GOT3 (cell line): ENCODE measurements around the gene GSTP1.
A peak's percentile ranks its signal among the peaks of the same experiment; 100 is the strongest.
"Not testable (repeated sequence)": the region's sequence is repeated elsewhere in the genome, so short reads cannot be mapped to it uniquely, and the experiment has no call there.

Experiments
- DNase-seq: peaks from one replicate; lab custom pipeline; 2025; ENCODE audit warnings: mixed read lengths; lab: John Stamatoyannopoulos, UW

Gene GSTP1

DNA sequence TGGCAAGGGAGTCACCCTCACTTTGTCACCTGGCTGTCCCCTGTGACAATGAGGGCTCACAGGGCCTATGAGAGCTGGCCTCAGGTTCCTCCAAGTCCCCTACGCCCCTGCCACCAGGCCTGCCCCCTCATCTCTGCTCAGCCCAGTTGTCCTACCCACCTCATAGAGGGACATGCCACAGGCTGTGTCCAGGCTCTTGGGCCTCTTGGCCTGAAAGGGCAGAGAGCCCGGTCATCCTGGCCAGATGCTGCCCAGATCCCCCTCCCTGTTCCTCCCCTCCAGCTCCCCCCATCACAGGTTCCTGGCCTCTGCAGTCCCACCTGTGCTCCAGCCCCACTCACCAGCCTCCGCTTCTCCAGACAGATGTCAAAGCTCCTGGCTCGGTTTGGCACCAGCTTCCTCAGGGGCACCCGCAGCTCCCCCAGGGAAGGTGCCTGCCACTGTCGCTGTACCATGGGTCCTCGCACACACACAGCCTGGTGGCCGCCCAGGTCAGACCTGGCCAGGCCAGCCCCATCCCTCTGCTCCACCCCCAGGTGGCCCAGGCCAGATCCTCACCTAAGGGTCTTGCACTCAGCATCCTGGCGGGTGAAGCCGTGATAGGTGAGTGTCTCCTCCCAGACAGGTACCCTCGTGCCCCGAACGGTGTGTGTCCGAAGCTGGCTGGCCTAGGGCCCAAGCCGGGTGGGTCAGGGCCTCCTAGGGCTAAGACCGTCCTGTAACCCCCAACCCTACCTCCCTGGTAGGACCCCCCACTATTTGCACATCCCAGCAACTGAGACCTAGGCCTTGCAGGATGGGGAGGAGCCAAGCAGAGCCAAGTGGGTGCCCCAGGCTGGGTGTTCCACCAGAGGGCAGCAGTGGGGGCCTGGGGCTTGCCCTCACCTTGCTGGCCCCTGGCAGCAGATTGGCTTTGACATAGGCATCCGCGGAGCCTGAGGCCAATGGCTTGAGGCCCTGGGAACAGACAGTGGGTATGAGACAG lies 31.4 kb downstream of the GSTP1 start:
- DNase-seq: no peak

DNA sequence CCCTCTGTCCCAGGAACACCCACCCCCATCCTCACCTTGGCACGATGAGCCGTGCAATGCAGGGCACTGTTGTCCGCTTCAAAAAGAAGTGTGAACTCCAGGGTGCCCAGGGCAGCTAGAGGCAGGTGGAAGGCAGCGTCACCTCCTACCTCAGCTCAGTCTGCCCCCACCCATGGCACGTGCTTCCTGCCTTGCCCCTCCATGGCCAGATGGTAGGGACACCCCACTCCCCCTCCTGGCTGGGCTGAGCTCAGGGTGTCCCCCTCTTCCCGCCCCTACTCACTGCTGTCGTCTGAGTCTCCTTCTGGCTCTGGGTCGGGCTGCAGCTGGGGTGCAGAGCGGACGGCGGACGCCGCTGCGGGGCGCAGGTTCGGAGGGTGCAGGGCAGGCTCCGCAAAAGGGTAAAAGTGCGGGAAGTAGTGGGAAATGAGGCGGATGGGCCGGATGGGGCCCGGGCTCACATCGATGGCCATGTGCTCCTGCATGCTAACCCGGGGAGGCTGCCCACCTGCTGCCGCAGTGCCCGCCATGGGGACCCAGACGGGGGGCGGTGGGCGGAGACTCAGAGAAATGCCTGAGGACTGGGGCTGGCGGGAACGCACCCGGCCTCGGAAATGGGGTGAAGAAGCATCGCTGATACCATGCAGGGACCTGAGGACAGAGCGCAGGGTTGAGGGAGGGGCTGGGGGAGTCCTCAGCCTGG lies 32.3 kb downstream of the GSTP1 start:
- DNase-seq: no peak

DNA sequence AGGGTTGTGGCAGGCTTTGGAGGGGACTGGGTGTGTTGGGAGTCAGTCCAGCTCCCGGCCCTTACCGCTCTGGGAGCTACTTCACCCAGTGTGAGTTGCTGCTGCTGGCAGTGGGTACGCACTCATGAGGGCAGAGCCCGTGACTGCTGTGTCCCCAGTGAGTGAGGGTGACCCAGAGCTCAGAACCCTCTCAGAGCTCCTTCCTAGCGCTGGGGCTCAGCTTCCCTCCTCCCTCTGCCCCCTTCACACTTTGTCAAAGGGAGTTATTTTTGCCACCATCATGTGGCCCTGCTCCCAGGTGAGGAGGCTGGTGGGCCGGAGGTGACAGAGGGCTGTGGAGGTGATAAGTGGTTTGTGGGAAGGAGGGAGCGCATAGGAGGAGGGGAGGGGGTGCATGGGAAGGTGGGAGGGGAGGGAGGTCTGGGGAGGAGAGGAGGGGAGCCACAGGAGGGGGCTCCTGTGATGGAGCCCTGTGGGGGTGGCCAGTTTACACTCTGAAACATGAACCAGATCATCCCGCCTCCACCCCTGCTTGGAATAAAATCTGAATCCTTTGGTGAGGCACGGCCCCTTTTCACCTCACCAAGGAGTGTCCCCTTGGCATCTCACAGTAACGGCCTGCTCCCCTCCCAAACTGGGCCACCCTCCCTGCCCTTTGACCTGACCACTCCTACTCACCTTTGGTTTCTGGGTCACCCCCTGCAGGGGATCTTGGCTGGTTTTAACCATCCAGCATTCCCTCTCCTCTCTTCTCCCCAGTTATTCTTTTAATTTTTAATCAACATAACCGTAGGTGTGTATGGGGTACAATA lies 33.0 kb downstream of the GSTP1 start:
- no peak for DNase-seq

DNA sequence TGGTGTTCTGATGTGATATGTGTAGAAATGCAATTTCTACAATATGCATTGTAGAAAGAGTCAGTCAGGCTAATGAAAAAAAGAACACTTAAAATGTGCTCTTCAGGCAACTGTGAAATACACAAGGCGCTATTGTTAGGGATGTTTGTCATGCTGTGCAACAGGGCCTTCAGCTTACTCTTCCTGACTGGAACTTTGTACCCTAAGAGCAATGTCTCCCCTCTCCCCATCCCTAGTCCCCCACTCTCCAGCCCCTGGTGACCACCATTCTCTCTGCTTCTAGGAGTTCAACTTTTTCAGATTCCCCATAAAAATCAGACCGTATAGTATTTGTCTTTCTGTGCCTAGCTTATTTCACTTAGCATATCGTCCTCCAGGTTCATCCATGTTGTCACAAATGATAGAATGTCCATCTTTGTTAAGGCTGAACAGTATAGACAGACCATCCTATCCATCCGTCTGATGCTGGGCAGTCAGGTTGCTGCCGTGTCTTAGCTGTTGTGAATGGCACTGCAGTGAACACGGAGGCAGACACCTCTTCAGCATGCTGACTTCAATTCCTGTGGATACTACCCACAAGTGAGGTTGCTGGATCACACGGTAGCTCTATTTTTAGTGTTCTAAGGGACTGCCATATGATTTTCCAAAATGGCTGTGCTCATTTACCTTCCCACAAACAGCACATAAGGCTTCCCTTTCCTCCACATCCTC lies 33.8 kb downstream of the GSTP1 start:
- DNase-seq: no peak

DNA sequence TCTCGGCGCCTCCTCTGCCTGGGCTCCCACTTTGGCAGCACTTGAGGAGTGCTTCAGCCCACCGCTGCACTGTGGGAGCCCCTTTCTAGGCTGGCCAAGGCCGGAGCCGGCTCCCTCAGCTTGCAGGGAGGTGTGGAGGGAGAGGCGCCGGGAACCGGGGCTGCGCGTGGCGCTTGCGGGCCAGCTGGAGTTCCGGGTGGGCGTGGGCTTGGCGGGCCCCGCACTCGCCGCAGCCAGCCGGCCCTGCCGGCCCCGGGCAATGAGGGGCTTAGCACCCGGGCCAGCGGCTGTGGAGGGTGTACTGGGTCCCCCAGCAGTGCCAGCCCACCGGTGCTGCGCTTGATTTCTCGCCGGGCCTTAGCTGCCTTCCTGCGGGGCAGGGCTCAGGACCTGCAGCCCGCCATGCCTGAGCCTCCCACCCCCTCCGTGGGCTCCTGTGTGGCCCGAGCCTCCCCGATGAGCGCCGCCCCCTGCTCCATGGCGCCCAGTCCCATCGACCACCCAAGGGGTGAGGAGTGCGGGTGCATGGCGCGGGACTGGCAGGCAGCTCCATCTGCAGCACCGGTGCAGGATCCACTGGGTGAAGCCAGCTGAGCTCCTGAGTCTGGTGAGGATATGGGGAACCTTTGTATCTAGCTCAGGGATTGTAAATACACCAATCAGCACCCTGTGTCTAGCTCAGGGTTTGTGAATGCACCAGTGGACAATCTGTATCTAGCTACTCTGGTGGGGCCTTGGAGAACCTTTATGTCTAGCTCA lies 35.5 kb downstream of the GSTP1 start:
- not testable (repeated sequence) for DNase-seq

DNA sequence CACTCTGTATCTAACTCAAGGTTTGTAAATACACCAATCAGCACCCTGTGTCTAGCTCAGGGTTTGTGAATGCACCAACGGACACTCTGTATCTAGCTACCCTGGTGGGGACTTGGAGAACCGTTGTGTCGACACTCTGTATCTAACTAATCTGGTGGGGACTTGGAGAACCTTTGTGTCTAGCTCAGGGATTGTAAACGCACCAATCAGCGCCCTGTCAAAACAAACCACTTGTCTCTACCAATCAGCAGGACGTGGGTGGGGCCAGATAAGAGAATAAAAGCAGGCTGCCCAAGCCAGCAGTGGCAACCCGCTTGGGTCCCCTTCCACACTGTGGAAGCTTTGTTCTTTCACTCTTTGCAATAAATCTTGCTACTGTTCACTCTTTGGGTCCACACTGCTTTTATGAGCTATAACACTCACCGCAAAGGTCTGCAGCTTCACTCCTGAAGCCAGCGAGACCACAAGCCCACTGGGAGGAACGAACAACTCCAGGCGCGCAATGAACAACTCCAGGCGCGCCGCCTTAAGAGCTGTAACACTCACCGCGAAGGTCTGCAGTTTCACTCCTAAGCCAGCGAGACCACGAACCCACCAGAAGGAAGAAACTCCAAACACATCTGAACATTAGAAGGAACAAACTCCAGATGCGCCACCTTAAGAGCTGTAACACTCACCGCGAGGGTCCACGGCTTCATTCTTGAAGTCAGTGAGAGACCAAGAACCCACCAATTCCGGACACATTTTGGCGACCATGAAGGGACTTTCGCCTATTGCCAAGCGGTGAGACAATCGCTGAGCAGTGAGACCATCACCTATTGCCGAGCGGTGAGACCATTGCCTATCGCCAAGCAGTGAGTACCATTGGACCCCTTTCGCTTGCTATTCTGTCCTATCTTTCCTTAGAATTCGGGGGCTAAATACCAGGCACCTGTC lies 36.3 kb downstream of the GSTP1 start:
- not testable (repeated sequence) for DNase-seq

DNA sequence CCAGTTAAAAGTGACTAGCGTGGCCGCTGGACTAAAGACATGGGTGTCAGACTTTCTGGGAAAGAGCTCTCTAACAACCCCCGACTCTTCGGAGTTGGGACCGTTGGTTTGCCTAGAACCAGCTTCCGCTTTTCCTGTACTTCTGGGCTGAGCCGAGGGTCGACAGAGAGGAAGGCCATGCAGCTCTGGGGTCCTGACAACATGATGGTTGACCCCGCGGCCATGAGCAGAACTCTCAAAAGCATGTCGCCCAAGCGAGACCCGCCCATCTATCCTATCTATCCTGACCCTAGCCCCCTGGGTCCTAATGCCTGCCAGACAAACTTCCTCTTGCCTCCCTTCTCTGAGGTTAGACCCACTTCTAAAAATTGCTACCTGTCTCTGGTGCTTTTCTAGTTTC lies 37.0 kb downstream of the GSTP1 start:
- DNase-seq: not testable (repeated sequence)

DNA sequence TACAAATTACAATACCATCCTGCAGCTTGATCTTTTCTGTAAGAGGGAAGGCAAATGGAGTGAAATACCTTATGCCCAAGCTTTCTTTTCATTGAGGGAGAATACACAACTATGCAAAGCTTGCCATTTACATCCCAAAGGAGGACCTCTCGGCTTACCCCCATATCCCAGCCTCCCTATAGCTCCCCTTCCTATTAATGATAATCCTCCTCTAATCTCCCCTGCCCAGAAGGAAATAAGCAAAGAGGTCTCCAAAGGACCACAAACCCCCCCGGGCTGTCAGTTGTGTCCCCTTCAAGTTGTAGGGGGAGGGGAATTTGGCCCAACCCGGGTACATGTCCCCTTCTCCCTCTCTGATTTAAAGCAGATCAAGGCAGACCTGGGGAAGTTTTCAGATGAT lies 38.3 kb downstream of the GSTP1 start:
- not testable (repeated sequence) for DNase-seq

DNA sequence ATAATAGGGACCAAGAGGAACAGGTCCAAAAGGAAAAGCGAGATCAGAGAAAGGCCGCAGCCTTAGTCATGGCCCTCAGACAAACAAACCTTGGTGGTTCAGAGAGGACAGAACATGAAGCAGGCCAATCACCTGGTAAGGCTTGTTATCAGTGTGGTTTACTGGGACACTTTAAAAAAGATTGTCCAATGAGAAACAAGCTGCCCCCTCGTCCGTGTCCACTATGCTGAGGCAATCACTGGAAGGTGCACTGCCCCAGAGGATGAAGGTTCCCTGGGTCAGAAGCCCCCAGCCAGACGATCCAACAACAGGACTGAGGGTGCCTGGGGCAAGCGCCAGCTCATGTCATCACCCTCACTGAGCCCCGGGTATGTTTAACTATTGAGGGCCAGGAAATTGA lies 39.3 kb downstream of the GSTP1 start:
- DNase-seq: not testable (repeated sequence)

DNA sequence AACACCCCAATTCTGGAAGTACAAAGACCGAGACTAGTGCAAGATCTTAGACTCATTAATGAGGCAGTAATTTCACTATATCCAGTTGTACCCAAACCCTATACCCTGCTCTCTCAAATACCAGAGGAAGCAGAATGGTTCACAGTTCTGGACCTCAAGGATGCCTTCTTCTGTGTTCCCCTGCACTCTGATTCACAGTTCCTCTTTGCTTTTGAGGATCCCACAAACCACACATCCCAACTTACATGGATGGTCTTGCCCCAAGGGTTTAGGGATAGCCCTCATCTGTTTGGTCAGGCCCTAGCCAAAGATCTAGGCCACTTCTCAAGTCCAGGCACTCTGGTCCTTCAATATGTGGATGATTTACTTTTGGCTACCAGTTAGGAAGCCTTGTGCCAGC lies 40.2 kb downstream of the GSTP1 start:
- DNase-seq: not testable (repeated sequence)

DNA sequence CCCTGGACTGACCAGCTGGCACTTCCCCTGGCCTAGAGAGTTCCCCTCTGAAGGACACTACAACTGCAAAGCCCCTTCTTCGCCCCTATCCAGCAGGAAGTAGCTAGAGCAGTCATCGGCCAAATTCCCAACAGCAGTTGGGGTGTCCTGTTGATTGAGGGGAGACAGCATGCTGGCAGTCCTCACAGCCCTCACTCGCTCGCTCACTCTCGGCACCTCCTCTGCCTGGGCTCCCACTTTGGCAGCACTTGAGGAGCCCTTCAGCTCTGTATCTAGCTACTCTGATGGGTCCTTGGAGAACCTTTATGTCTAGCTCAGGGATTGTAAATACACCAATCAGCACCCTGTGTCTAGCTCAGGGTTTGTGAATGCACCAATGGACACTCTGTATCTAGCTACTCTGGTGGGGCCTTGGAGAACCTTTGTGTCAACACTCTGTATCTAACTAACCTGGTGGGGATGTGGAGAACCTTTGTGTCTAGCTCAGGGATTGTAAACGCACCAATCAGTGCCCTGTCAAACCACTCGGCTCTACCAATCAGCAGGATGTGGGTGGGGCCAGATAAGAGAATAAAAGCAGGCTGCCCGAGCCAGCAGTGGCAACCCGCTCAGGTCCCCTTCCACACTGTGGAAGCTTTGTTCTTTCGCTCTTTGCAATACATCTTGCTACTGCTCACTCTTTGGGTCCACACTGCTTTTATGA lies 42.7 kb downstream of the GSTP1 start:
- not testable (repeated sequence) for DNase-seq

DNA sequence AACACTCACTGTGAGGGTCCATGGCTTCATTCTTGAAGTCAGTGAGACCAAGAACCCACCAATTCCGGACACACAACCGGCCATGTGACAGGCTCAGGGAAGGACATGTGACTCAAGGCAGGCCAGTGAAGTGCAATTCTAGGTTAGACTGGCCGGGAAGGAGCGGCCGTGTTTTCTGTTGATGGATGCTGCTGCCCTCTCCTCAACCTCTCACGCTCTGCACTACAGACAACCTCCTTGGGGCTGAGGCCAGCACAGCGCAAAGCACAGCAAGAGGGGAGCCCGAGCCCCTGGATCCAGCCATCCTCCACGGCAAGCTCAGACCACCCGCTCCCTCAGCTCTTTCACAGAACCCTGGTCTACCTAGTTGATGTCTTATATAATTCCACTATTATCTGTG lies 43.4 kb downstream of the GSTP1 start:
- no peak for DNase-seq

DNA sequence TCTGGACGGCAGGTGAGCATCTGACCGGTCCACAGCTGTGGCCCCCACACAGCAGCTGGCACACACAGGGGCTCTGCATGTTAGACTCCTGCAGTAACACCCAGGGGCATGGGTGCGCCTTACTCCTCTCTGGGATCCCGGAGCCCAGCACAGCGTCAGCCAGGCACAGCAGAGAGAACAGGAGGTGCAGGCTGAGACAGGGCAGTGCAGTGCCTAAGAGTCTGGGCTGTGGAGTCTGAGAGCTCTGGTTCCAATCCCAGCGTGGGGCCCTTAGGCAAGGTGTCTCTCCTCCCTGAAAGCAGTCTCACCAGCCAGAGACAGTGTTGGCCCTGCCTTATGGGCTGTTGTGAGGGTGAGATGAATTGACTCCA lies 43.8 kb downstream of the GSTP1 start:
- no peak for DNase-seq

DNA sequence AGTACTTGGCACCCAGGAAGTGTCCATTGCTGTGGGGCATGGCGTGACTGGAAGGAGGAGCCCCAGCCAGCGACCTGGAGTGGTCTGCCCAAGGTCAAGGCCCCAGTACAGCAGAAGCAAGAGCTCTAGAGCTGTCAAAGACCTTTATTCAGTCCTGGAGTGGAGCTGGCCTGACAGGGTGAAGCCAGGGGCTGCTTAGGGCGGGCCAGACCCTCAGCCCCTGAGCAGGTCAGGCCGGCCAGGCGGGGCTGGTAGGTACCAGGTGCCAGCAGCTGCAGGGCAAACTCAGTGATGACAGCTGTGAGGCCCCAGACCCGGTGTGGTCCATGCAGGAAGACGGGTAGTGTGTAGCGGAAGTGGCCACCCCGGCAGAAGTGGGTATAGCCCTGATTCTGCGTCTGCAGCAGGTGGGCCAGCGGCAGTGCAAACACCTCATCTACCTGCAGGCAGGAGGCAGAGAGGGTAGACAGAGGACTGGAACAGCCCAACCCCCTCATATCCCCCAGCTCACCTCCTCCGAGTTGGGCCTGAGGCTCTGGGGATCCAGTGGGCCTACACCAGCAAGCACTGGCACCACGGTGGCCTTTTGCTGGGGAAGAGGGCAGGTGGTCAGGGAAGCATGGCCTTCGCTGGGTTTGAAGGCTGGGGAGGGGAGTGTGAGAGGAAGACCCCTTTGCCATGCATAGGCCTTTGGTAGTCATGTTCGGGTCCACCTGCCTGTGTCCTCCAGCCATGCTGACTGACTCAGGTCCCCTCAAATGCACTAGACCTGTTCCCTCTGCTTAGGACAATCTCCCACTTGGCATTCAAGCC lies 44.4 kb downstream of the GSTP1 start:
- no peak for DNase-seq

DNA sequence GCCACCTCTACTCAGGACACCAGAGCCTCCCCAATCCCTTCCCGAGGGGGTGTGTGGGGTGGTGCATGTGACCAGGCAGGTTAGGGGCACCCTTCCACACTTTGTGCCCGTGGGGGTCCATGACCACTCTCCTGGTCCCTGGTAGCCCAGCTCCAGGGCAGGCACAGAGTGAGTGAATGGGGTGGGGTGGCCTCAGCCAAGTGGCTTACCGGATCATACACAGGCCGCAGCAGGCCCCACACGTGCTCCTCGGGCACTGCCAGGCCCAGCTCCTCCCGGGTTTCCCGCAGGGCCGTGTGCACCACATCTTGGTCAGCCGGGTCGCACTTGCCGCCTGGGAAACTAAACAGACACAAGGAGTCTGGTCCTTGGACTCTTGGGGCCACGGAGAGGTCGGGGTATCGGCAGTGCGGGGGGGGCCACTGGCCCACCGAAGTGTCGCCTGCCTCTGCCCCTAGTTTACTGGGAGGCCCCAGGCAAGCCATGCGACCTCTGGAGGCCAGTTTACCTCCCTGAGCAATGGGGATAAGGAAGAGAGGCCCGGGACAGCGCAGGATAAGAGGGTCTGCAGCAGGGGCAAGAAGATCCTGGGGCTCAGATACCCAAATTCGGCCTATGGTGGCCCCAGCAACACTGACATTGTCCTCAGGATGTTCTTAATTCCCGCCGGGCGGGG lies 45.2 kb downstream of the GSTP1 start:
- no peak for DNase-seq

DNA sequence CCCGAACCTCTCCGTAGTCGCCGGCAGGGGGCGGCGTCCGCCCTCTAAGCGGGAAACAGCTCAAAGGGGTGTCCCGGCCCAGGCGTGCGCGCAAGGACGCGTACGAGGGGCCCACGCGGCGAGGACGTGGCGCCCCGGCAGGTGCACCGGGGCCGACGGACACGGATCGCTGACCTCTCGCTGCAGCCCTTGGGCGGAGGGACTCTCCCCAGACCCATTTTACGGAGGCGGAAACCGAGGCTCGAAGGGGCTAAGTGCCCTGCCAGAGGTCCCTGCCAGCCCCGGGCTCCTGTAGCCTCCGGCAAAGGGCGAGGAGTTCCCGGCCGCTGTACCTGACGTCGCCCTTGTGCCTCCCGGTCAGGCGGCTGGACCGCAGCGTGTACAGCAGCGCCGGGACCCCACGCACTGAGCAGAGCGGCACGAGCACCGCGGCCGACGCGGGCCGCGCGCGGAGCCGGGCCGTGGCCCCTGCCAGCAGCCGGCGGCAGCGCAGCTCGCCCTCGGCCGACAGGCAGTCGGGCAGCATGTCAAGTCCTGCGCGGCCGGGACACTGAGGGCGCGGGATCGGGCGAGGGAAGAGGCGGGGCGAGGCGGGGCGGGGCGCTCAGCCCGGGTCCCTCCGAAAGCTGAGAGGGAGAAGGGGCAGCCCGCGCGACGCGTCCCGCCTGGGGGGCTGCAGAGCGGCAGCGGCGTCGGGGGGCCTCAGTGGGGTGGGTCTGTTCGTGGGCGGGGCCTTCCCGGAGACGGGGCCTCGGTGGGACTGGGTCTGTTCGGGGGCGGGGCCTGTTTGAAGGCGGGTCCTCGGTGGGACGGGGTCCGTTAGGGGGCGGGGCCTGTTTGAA lies 46.0 kb downstream of the GSTP1 start, which contains the start of gene NUDT8:
Gene NUDT8 (minus strand): TSS at position 552 of the 842 bp plus-strand sequence. CDS start 26 bp downstream, at position 526.
- peak; percentile 60 for DNase-seq
